ENCODE results near the gene CYP4X1. TPM values are rescaled to one million over a fixed set of nuclear protein-coding genes. Genes with fewer than 3 reads are reported as not detected.
"Not testable (repeated sequence)": the region's sequence is repeated elsewhere in the genome, so short reads cannot be mapped to it uniquely, and the experiment has no call there.

The CYP4X1 gene
- total RNA-seq, 1 donor from 2014 or later: 25.1 TPM

DNA sequence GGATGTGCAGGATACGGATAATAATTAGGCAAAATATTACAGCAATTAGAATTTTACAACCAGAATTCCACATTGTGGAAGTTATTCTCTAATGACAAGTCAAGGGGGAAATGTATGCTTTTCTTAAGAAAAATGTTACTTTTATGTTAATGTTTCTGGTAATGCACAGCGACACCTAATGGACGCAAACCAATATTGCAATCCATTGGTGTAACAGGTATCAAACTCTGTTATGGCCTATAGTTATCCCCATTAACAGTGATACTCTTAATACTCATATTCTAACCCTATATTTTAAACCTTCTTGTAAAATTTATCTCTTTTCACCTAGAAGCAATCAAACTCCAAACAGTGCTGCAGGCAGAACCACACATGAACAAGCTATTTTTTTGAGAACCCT lies 65.9 kb downstream of the CYP4X1 start:
- ATAC-seq: not testable (repeated sequence)

DNA sequence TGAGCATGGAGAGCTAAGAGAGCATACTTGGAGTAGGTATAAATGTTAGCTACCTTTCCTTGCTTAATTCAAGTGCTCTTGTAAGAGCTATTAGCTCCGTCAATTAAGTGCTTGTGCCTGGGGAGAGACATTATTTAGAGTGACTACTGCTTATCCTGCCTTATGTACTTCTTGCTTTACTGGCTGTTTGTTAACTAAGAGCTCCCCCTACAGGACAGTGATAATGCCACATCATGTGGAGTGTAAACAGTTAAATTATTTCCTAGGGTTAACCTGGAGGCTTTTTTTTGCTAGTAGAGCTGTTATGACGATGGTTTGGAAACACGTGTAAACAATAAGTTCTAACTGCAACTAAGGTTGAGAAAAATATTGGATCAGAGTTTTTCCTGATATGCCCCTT lies 68.0 kb downstream of the CYP4X1 start:
- ATAC-seq: peak; percentile 31

Other genes with a start within 250 kb of the CYP4X1 start
- 13.5 TPM for gene CYP4B1, start 224.6 kb upstream of the CYP4X1 start, total RNA-seq
- gene CYP4A11, start 82.2 kb upstream of the CYP4X1 start, total RNA-seq: not detected
- gene CYP4Z1, start 43.6 kb downstream of the CYP4X1 start, total RNA-seq: 0.72 TPM
- not detected for gene CYP4A22, start 113.8 kb downstream of the CYP4X1 start, total RNA-seq
- gene PDZK1IP1, start 166.4 kb downstream of the CYP4X1 start, total RNA-seq: 273 TPM
- 0.64 TPM for gene TAL1, start 208.6 kb downstream of the CYP4X1 start, total RNA-seq

Measured in esophagus mucosa (tissue), 1 donor.